ENCODE measurements around the gene TBC1D26.
"Not testable (repeated sequence)": the region's sequence is repeated elsewhere in the genome, so short reads cannot be mapped to it uniquely, and the experiment has no call there.

Gene TBC1D26

DNA sequence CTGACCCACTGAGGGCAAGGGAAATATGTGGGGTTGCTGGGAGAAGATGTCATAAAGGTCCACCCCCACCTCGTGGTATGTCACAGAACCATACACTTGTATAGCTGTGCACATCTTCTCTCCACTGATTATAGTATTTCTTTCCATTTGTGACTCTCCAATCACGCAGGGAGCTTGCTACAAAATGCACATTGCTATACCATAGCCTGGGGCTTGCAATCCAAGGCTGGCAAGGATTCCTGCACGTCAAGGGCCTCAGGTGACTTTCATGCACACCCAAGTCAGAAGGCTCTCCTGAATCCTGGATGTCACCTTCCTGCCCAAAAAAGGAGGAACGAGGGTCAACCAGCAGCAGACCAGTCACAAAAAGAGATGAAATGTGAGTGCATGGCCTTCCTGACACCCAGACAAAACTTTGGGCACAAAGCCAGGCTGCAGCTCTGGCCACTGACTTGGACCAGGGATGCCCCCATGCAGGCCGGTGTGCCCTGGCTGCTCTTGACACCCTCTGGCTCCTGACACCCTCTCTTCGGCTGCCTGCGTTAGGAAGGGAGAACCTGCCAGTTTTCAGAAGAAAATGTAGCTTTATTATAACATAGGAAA is 12.1 kb downstream of the TBC1D26 start:
- DNase-seq, result no peak

DNA sequence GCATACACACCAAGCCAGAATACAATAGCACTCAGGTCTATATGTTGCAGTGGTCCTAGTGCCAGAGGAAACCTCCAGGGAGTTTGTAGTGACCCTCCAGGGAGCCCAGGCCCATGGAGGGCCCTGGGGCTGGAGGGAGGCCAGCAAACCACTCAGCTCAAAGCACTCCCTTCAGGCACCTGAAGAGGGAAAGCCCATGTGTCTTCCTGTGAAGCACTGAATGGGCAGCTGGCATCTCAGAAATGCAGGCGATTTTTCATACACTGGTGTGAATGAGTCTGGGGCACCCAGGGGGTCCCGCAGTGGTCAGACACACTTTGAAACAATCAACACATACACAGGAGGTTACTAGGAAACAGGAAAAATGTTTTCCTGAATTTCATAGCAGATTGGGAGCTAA is 12.8 kb downstream of the TBC1D26 start:
- DNase-seq, result no peak

DNA sequence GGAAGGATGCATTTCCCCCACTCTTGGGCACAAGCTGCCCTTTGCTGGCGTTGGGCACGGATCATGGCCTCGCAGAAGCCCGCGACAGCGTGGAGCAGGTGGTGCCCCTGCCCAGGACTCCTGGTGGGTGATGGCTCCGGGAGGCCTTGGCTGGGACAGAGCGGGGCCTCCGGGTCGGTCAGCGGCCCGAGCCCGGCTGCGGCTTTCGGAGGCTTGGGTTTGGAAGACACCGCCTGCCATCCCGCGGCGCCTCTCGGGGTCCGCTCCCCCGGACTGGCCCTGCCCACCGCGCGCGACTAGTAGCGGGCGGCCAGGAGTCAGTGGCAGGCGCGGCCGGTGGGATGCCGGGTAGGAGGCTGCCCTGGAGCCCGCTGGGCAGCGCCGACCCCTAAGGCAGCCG is 17.3 kb downstream of the TBC1D26 start:
- DNase-seq, result not testable (repeated sequence)

GRCh38 chr17:15768865-15769533 is 36.9 kb downstream of the TBC1D26 start:
- DNase-seq, result not testable (repeated sequence)

DNA sequence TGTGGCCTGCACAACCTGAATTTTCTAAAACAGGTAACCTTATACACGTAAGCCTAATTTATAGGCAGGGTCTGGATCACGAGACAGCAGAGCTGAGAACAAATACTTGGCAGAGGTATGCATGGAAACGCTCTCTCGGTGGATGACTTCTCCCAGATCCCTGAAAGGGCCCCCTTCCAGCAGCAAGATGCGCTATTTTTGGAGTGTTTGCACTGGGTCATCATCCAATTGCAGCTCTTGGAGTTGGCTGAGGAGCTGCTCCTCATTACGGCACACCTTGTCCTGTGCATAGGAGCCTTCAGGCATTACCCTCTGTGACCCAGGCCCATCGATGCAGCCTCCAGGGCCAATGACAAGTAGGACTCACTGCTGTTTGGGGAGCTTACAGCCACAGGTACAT is 38.6 kb downstream of the TBC1D26 start:
- DNase-seq, result not testable (repeated sequence)

GRCh38 chr17:15776871-15777270 is 44.8 kb downstream of the TBC1D26 start:
- DNase-seq, result no peak

DNA sequence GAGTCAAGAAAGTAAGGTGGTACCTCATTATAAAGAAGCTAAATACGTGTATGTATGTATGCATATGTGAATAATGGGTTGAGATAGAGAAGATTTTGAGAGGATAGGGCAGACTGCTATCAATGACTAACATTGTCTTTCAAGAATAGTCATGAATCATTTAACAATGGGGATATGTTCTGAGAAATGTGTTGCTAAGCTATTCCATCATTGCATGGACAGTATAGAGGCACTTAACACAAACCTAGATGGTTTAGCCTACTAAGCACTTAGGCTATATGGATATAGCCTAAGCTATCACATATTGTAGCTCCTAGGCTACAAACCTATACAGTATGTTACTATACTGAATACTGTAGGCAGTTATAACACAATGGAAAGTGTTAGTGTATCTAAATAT is 45.2 kb downstream of the TBC1D26 start:
- DNase-seq, result no peak

DNA sequence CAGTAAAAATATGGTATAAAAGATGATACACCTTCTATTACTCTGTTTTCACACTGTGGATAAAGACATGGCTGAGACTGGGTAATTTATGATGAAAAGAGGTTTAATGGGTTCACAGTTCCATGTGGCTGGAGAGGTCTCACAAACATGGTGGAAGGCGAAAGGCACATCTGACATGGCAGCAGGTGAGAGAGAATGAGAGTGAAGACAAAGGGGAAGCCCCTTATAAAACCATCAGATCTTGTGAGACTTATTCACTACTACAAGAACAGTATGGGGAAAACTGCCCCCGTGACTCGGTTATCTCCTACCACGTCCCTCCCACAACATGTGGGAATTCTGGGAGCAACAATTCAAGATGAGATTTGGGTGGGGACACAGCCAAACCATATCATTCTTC is 45.6 kb downstream of the TBC1D26 start:
- DNase-seq, result no peak

- DNase-seq, result no peak
Measured at GRCh38 chr17:15779119-15779518, 47.0 kb downstream of the TBC1D26 start.

DNA sequence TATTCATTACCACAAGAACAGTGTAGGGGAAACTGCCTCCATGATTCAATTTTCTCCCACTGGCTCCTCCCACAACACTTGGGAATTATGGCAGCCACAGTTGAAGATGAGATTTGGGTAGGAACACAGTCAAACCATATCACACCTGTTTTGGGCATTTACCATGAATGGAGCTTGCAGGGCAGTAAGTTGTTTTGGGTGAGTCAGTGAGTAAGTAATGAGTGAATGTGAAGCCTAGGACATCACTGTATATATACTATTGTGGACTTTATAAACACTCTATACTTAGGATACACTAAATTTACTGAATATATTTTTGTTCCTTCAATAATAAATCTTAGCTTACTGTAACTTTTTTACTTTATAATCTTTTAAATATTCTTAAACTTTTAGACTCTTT is 48.1 kb downstream of the TBC1D26 start:
- DNase-seq, result no peak

- DNase-seq, result no peak
Measured at GRCh38 chr17:15782866-15783265, 50.8 kb downstream of the TBC1D26 start.

DNA sequence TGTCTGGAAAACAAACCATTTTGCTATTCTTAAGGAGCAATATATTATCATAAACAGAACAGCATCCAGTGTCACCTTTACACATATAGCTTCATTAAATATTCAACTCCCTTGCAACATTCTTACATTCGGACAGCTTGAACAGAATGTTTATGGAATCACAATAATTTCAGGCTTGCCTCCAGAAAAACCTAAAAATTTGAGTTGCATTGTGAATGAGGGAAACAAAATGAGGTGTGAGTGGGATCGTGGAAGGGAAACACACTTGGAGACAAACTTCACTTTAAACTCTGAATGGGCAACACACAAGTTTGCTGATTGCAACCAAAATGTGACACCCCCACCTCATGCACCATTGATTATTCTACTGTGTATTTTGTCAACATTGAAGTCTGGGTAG is 51.4 kb downstream of the TBC1D26 start:
- DNase-seq, result no peak

DNA sequence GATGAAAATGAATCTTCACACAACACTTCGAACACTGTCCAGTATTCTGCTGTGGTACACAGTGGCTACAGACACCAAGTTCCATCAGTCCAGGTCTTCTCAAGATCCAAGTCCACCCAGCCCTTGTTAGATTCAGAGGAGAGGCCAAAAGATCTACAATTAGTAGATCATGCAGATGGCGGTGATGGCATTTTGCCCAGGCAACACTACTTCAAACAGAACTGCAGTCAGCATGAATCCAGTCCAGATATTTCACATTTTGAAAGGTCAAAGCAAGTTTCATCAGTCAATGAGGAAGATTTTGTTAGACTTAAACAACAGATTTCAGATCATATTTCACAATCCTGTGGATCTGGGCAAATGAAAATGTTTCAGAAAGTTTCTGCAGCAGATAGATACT is 52.3 kb downstream of the TBC1D26 start:
- not testable (repeated sequence) for DNase-seq

DNA sequence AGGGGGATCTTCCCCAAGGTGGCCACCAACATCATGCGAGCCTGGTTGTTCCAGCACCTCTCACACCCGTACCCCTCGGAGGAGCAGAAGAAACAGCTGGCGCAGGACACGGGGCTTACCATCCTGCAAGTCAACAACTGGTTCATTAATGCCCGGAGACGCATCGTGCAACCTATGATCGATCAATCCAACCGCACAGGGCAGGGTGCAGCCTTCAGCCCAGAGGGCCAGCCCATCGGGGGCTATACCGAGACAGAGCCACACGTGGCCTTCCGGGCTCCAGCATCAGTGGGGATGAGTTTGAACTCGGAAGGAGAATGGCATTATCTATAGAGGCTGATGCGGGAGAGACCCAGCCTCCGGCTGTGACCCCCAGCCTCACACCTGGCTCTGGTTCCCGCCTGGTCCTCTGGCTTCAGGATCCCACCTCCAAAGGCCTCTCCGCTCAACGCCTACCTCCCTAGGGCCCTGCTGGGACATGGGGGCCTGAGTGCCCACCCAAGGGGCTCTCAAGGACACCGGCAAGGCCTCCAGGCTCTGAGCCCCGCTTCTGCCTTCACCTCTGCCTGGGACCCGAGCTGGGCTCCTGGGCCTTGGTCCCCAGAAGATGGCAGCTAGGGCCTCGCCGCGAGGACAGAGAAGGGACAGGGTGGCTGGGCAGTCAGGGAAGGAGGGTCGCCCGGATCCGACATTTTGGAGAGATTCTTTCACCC is 55.4 kb downstream of the TBC1D26 start:
- not testable (repeated sequence) for DNase-seq

DNA sequence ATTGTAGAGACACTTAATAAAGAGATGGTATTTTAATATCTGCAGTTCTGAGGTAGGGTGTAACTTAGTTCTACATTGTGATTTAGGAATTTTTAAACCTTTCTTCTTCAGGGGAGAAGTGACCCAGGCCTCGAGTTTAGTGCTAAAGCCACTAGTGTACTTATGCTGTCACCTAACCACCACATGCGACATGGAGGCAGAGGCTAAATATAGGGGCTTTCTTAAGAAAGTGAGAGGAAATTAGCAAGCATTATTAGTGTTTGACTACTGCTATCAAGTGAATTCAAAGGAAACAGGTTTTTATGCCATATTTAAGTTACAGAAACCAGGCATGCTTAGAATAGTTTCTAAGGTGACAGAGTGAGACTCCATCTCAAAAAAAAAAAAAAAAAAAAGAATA is 56.3 kb downstream of the TBC1D26 start:
- not testable (repeated sequence) for DNase-seq
